ENCODE results near the gene MAGI3.

The MAGI3 gene

GRCh38 chr1:113389953-113390834 lies at the start of gene MAGI3:
Gene MAGI3 (plus strand): TSS chr1:113390515. CDS start chr1:113391034, 519 bp downstream.
- no peak for TF ChIP-seq Cebpa-rat (IDR thresholded peaks at IDR 0.05)
- peaks cover 22 to 36% (median 31%) of the 10 kb centered on the region in 10 experiments for H3K4me1 ChIP-seq

GRCh38 chr1:113353580-113353979 lies 36.7 kb upstream of the MAGI3 start:
- H3K4me2 ChIP-seq = no peak overlapping the region
- H4K20me1 ChIP-seq = no peaks in the 10 kb centered on the region
- no peak overlapping the region for H3K4me3 ChIP-seq
- no peak overlapping the region for H3K9ac ChIP-seq
- H3K9me3 ChIP-seq (replicated peaks in 1 of 11) = no peaks in the 10 kb centered on the region
- no peaks in the 10 kb centered on the region for H3K4me1 ChIP-seq
- no peak overlapping the region for H3K27ac ChIP-seq
- TF ChIP-seq Cebpa-rat (IDR thresholded peaks at IDR 0.05) = no peak
- H3K27me3 ChIP-seq = no peaks in the 10 kb centered on the region
- no peaks in the 10 kb centered on the region for H3K36me3 ChIP-seq

More at GRCh38 chr1:113389953-113390834, at the start of gene MAGI3:
- Histone ChIP-seq H3K36me3 (no peaks in the 10 kb centered on the region), H3K27ac (peak within 1 kb of the TSS; percentile 63 to 92 (median 83)), H4K20me1 (peaks cover 0 to 32% (median 11%) of the 10 kb centered on the region in 11 experiments; a peak in 12 of 22 replicates), H3K9ac (peak within 1 kb of the TSS; percentile 83 to 94 (median 89)), H3K9me3 (replicated peaks in 1 of 11) (peaks cover 0 to 6% (median 0%) of the 10 kb centered on the region in 11 experiments; a peak in 5 of 22 replicates), H3K27me3 (no peaks in the 10 kb centered on the region), H3K4me3 (peak within 1 kb of the TSS; percentile 83 to 99 (median 98)), H3K4me2 (peak within 1 kb of the TSS; percentile 83 to 98 (median 94))

GRCh38 chr1:113363935-113364334 lies 26.4 kb upstream of the MAGI3 start:
- H3K9ac ChIP-seq = no peak overlapping the region
- H3K27ac ChIP-seq = no peak overlapping the region
- H4K20me1 ChIP-seq = no peaks in the 10 kb centered on the region
- H3K4me3 ChIP-seq = no peak overlapping the region
- H3K9me3 ChIP-seq (replicated peaks in 1 of 11) = 0 out of 22 replicates have a peak, but pooled peaks cover 0 to 6% (median 0%) of the 10 kb centered on the region in 11 experiments
- no peak for TF ChIP-seq Cebpa-rat (IDR thresholded peaks at IDR 0.05)
- H3K4me1 ChIP-seq = no peaks in the 10 kb centered on the region
- no peaks in the 10 kb centered on the region for H3K36me3 ChIP-seq
- no peak overlapping the region for H3K4me2 ChIP-seq
- no peaks in the 10 kb centered on the region for H3K27me3 ChIP-seq

- Histone ChIP-seq H4K20me1 (no peaks in the 10 kb centered on the region), H3K27ac (no peak overlapping the region), H3K4me2 (no peak overlapping the region)
Measured at GRCh38 chr1:113369040-113369439, 21.3 kb upstream of the MAGI3 start.

GRCh38 chr1:113369699-113370098 lies 20.6 kb upstream of the MAGI3 start:
- H3K36me3 ChIP-seq = no peaks in the 10 kb centered on the region
- H3K27ac ChIP-seq = no peak overlapping the region
- no peak for TF ChIP-seq Cebpa-rat (IDR thresholded peaks at IDR 0.05)
- H3K4me1 ChIP-seq = peaks cover 0 to 9% (median 6%) of the 10 kb centered on the region in 10 experiments; a peak in 13 of 20 replicates
- peak overlapping the region in 1 of 11 experiments; percentile 51; a peak in 3 of 22 replicates for H3K4me2 ChIP-seq
- no peak overlapping the region for H3K9ac ChIP-seq
- H3K9me3 ChIP-seq (replicated peaks in 1 of 11) = 0 out of 22 replicates have a peak, but pooled peaks cover 0 to 6% (median 0%) of the 10 kb centered on the region in 11 experiments
- H3K4me3 ChIP-seq = no peak overlapping the region
- H3K27me3 ChIP-seq = no peaks in the 10 kb centered on the region
- no peaks in the 10 kb centered on the region for H4K20me1 ChIP-seq

More at GRCh38 chr1:113369040-113369439, 21.3 kb upstream of the MAGI3 start:
- Histone ChIP-seq H3K4me1 (peaks cover 0 to 9% (median 6%) of the 10 kb centered on the region in 10 experiments; a peak in 13 of 20 replicates), H3K36me3 (no peaks in the 10 kb centered on the region), H3K4me3 (no peak overlapping the region), H3K27me3 (no peaks in the 10 kb centered on the region), H3K9me3 (replicated peaks in 1 of 11) (0 out of 22 replicates have a peak, but pooled peaks cover 0 to 6% (median 0%) of the 10 kb centered on the region in 11 experiments), H3K9ac (no peak overlapping the region)
- TF ChIP-seq Cebpa-rat (IDR thresholded peaks at IDR 0.05) = no peak

- Histone ChIP-seq H3K27ac (no peak overlapping the region), H3K9me3 (replicated peaks in 1 of 11) (0 out of 22 replicates have a peak, but pooled peaks cover 0 to 6% (median 0%) of the 10 kb centered on the region in 11 experiments), H3K4me1 (peaks cover 0 to 9% (median 6%) of the 10 kb centered on the region in 10 experiments; a peak in 13 of 20 replicates), H3K9ac (no peak overlapping the region), H3K4me3 (no peak overlapping the region), H3K4me2 (peak overlapping the region in 5 of 11 experiments; percentile 21 to 51 (median 47); a peak in 4 of 22 replicates), H3K27me3 (no peaks in the 10 kb centered on the region), H4K20me1 (no peaks in the 10 kb centered on the region), H3K36me3 (no peaks in the 10 kb centered on the region)
- TF ChIP-seq Cebpa-rat (IDR thresholded peaks at IDR 0.05) = no peak
Measured at GRCh38 chr1:113370868-113371267, 19.4 kb upstream of the MAGI3 start.

- TF ChIP-seq Cebpa-rat (IDR thresholded peaks at IDR 0.05) = no peak
- H4K20me1 ChIP-seq = no peaks in the 10 kb centered on the region
- H3K4me1 ChIP-seq = peaks cover 0 to 9% (median 6%) of the 10 kb centered on the region in 10 experiments; a peak in 13 of 20 replicates
- no peak overlapping the region for H3K4me2 ChIP-seq
- no peaks in the 10 kb centered on the region for H3K27me3 ChIP-seq
- 0 out of 22 replicates have a peak, but pooled peaks cover 0 to 6% (median 0%) of the 10 kb centered on the region in 11 experiments for H3K9me3 ChIP-seq (replicated peaks in 1 of 11)
- H3K4me3 ChIP-seq = no peak overlapping the region
- H3K27ac ChIP-seq = no peak overlapping the region
- H3K36me3 ChIP-seq = no peaks in the 10 kb centered on the region
- H3K9ac ChIP-seq = no peak overlapping the region
Measured at GRCh38 chr1:113372546-113372945, 17.8 kb upstream of the MAGI3 start.

- no peaks in the 10 kb centered on the region for H4K20me1 ChIP-seq
- no peaks in the 10 kb centered on the region for H3K36me3 ChIP-seq
- no peak overlapping the region for H3K27ac ChIP-seq
- H3K4me1 ChIP-seq = peaks cover 0 to 9% (median 6%) of the 10 kb centered on the region in 10 experiments; a peak in 13 of 20 replicates
- H3K9me3 ChIP-seq (replicated peaks in 1 of 11) = no peaks in the 10 kb centered on the region
- no peak overlapping the region for H3K4me2 ChIP-seq
- no peak overlapping the region for H3K9ac ChIP-seq
- H3K27me3 ChIP-seq = no peaks in the 10 kb centered on the region
- H3K4me3 ChIP-seq = no peak overlapping the region
- no peak for TF ChIP-seq Cebpa-rat (IDR thresholded peaks at IDR 0.05)
Measured at GRCh38 chr1:113373644-113374043, 16.7 kb upstream of the MAGI3 start.

- Histone ChIP-seq H3K9ac (no peak overlapping the region), H3K4me2 (no peak overlapping the region), H3K4me1 (no peaks in the 10 kb centered on the region), H3K4me3 (no peak overlapping the region), H3K36me3 (no peaks in the 10 kb centered on the region), H4K20me1 (no peaks in the 10 kb centered on the region), H3K9me3 (replicated peaks in 1 of 11) (no peaks in the 10 kb centered on the region), H3K27ac (no peak overlapping the region), H3K27me3 (no peaks in the 10 kb centered on the region)
- no peak for TF ChIP-seq Cebpa-rat (IDR thresholded peaks at IDR 0.05)
Measured at GRCh38 chr1:113375878-113376277, 14.4 kb upstream of the MAGI3 start.

Data from BLaER1 treated with 17β-estradiol and CSF1 and Interleukin-3, amounts not matched to agents 10 nM and 100 nM (cell line).